A549 (cell line): Measurements from ENCODE around the gene CARTPT.

ENCODE experiments used
- CHD2 ChIP-seq: fragments of 150-350 bp; IDR thresholded peaks from 2 replicates; pipeline ENCODE4 v1.6.1; 2014; ENCODE audit warnings: low read length; ENCODE audit not compliant: partially characterized antibody
- EP300 ChIP-seq, 2 experiments: fragments of >200 bp; sonication (Bioruptor Twin); formaldehyde crosslinking; IDR thresholded peaks; 2 replicates in 1 of 2; 3 replicates in 1 of 2; pipeline ENCODE4 v1.6.1; 2016 to 2017
- FOSL2 ChIP-seq, 2 experiments: fragments of 450-650 bp in 1 of 2; fragments of >200 bp in 1 of 2; sonication (Bioruptor Twin) in 1 of 2; formaldehyde crosslinking; IDR thresholded peaks; 2 replicates each; pipeline versions ENCODE4 v1.5.0 to v1.6.1; 2016 to 2020; ENCODE audit warnings: mild to moderate bottlenecking in 1 of 2, moderate library complexity in 1 of 2
- HOXA7 ChIP-seq: fragments of 250-450 bp; sonication (Bioruptor Pico); IDR thresholded peaks from 2 replicates; pipeline ENCODE4 v1.5.0; 2020; ENCODE audit warnings: mild to moderate bottlenecking, moderate library complexity
- JUN ChIP-seq, 2 experiments: fragments of >200 bp; sonication (Bioruptor Twin); formaldehyde crosslinking; IDR thresholded peaks; 2 replicates in 1 of 2; 3 replicates in 1 of 2; pipeline ENCODE4 v1.6.1; 2016 to 2017
- MYC ChIP-seq: IDR thresholded peaks from 2 replicates; pipeline ENCODE4 v1.6.1; 2012; ENCODE audit warnings: mild to moderate bottlenecking, inconsistent platforms, low read length, improper control_type of control experiment, borderline replicate concordance
- POLR2A ChIP-seq: IDR thresholded peaks from 2 replicates; pipeline ENCODE4 v1.6.1; 2012; ENCODE audit warnings: mild to moderate bottlenecking, low read length
- REST ChIP-seq: fragments of 200-600 bp; sonication (generic); IDR thresholded peaks from 2 replicates; pipeline ENCODE4 v1.6.1; 2016; ENCODE audit warnings: antibody characterized with exemption, mild to moderate bottlenecking, moderate library complexity
- RFX5 ChIP-seq: fragments of 450-650 bp; IDR thresholded peaks from 2 replicates; pipeline ENCODE4 v1.7.1; 2014; ENCODE audit warnings: antibody characterized with exemption, mild to moderate bottlenecking, moderate library complexity
- TP53 ChIP-seq: fragments of 250-450 bp; sonication (Bioruptor Pico); IDR thresholded peaks from 2 replicates; pipeline ENCODE4 v1.5.0; 2021; ENCODE audit warnings: mild to moderate bottlenecking, moderate library complexity
- ZFP36 ChIP-seq: fragments of 450-650 bp; IDR thresholded peaks from 2 replicates; pipeline ENCODE4 v1.6.1; 2014; ENCODE audit warnings: borderline replicate concordance; ENCODE audit not compliant: partially characterized antibody
- TF ChIP-seq, protein P1 (sequence below): fragments of >200 bp; sonication (Bioruptor Twin); formaldehyde crosslinking; IDR thresholded peaks from 3 replicates; pipeline ENCODE4 v1.5.1; 2016
- TF ChIP-seq, protein P2 (sequence below): fragments of 450-650 bp; IDR thresholded peaks from 2 replicates; pipeline ENCODE4 v1.6.1; 2014; ENCODE audit warnings: antibody characterized with exemption
- TF ChIP-seq, protein P3 (sequence below): fragments of 150-350 bp; IDR thresholded peaks from 2 replicates; pipeline ENCODE4 v1.6.1; 2014; ENCODE audit warnings: low read depth, mild to moderate bottlenecking, low read length

- TF ChIP-seq MYC (no peak), TP53 (CRISPR knock-in tag) (no peak), HOXA7 (CRISPR knock-in tag) (no peak), JUN (IDR thresholded peaks at IDR 0.05) (no peak), CHD2 (no peak), POLR2A (no peak), EP300 (IDR thresholded peaks at IDR 0.05) (no peak), REST (no peak), ZFP36 (no peak), FOSL2 (IDR thresholded peaks at IDR 0.05) (no peak), FOSL2 (CRISPR knock-in tag; IDR thresholded peaks at IDR 0.05) (no peak), RFX5 (no peak)
- TF ChIP-seq, protein P1, sequence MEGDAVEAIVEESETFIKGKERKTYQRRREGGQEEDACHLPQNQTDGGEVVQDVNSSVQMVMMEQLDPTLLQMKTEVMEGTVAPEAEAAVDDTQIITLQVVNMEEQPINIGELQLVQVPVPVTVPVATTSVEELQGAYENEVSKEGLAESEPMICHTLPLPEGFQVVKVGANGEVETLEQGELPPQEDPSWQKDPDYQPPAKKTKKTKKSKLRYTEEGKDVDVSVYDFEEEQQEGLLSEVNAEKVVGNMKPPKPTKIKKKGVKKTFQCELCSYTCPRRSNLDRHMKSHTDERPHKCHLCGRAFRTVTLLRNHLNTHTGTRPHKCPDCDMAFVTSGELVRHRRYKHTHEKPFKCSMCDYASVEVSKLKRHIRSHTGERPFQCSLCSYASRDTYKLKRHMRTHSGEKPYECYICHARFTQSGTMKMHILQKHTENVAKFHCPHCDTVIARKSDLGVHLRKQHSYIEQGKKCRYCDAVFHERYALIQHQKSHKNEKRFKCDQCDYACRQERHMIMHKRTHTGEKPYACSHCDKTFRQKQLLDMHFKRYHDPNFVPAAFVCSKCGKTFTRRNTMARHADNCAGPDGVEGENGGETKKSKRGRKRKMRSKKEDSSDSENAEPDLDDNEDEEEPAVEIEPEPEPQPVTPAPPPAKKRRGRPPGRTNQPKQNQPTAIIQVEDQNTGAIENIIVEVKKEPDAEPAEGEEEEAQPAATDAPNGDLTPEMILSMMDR, result no peak
- TF ChIP-seq, protein P2, sequence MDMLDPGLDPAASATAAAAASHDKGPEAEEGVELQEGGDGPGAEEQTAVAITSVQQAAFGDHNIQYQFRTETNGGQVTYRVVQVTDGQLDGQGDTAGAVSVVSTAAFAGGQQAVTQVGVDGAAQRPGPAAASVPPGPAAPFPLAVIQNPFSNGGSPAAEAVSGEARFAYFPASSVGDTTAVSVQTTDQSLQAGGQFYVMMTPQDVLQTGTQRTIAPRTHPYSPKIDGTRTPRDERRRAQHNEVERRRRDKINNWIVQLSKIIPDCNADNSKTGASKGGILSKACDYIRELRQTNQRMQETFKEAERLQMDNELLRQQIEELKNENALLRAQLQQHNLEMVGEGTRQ, result no peak
- TF ChIP-seq, protein P3, sequence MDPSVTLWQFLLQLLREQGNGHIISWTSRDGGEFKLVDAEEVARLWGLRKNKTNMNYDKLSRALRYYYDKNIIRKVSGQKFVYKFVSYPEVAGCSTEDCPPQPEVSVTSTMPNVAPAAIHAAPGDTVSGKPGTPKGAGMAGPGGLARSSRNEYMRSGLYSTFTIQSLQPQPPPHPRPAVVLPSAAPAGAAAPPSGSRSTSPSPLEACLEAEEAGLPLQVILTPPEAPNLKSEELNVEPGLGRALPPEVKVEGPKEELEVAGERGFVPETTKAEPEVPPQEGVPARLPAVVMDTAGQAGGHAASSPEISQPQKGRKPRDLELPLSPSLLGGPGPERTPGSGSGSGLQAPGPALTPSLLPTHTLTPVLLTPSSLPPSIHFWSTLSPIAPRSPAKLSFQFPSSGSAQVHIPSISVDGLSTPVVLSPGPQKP, result no peak
Measured at GRCh38 chr5:71699751-71700150, 19.3 kb upstream of the CARTPT start.
